SKM-1 treated with dmso at 0.1 percent for 144 hours (cell line): ENCODE data around the gene CIAO2B.
"Not testable (repeated sequence)": the region's sequence is repeated elsewhere in the genome, so short reads cannot be mapped to it uniquely, and the experiment has no call there.

Experiments used
- DNase-seq: peaks from one replicate; lab custom pipeline; 2025; ENCODE audit not compliant: unreplicated experiment; lab: John Stamatoyannopoulos, UW

The CIAO2B gene

DNA sequence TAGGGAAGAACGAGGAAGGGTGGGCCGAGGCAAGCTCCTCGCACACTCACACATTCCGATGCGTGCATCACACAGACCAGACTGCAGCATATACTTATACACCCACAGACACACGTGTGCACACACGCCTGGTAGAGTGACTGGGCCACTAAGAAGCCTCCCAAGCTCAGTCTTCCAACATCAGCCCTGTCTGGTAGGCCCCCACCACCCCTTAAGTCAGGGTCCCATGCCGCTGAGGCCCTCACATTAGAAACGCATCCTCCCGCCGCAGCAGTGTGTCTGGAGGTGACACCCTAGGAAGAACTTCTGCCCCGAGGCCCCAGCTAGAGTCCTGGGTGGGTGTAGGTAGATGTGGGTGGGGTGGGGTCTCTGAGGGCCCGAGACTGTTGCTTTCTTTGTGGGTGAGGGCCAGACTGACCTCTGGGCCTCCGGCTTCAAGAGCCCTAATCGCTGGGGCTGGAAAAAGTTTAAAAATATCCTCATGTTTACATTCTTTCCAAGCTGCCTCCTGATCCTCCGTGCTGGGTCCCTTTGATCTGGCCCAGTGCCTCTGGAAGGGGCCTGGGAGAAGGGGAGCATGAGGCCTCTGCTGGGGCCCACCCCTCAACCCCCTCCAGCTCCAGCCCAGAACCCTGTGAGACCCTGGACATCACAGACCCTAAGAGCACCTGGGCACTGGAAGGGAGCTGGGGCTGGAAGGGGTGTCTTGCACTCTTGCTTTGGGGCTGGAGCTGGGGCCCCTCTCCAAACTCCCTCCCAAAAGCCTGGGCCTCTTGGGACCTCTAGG, 29.2 kb downstream of the CIAO2B start:
- DNase-seq: no peak

- DNase-seq: no peak
Measured at GRCh38 chr16:66904428-66904845, 29.8 kb downstream of the CIAO2B start.

GRCh38 chr16:66903544-66904427, 30.4 kb downstream of the CIAO2B start:
- no peak for DNase-seq

DNA sequence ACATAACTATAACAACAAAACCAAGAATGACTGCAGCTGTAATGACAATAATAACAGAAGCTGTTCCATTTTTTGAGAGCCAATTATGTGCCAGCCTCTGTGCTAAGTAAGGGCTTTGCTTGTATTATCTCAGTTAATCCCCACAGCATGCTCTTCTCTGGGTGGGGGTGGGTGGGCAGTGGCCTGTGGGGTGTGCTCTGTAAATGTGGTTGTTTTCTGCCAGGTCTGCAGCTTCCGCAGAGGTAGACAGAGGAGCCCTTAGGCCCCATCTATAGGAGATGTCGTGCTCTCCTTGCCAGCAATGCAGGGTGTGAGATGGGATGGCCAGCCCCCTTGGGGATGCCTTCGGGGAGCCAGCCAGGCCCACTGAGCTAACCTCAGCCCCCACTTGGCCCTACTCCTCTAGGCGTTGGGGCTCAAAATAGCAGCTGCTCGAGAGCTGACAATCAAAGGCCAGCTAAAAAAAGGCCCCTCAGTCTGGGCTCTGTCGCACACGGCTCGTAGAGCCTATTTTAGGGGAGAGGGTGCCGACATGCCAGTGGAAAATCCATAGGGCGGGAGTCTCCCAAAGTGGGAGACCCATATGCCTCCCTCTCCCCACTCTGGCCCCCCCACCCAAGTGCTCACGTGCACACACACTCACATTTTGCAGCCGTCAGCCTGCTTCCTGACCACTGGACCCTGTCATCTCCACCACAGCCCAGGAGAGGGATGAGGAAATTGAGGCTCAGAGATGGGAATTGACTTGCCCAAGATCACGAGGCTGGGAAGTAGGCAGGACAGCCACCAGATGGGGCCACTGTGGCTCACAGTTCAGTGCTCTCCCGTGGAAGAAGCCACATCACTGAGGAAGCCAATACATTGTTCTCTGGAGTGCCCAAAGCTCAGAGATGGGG, 31.3 kb downstream of the CIAO2B start:
- DNase-seq: no peak

- no peak for DNase-seq
Measured at GRCh38 chr16:66901626-66902025, 32.6 kb downstream of the CIAO2B start.

GRCh38 chr16:66900721-66901441, 33.3 kb downstream of the CIAO2B start:
- DNase-seq: no peak

DNA sequence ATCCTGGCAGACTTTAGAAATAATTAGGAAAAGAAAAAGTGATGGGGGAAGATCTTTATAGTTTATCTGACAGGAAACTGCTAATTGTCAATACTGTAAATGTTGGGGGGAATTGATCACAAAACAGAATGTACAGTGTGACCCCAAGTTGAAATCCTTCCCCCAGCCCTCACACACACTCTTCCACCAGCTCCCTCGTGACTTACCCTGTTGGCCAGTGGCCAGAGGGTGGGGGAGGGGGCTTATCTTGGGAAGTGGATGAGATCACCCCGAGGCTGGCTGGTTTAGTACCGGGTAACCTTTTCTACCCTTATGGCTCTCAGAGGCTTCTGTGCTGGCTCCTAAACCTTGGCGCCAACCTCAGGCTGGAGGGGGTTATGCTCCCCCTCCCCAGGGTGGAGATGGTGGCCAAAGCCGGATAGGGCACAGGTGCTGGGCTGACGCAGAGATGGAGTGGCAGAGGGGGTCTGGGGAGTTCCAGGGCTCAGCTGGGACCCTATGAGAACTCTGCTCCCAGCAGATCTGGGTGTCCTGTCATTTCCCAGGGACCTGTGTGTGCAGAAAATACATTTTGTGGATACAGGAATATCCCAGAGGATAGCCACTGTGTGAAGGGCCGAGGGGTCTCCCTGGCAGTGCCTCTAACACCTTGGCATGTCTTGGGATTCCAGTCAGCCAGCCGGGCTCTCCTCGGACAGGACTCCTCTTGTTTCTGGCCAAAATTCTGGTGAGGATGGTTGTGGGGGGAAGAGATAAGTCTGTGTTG, 34.1 kb downstream of the CIAO2B start:
- no peak for DNase-seq

DNA sequence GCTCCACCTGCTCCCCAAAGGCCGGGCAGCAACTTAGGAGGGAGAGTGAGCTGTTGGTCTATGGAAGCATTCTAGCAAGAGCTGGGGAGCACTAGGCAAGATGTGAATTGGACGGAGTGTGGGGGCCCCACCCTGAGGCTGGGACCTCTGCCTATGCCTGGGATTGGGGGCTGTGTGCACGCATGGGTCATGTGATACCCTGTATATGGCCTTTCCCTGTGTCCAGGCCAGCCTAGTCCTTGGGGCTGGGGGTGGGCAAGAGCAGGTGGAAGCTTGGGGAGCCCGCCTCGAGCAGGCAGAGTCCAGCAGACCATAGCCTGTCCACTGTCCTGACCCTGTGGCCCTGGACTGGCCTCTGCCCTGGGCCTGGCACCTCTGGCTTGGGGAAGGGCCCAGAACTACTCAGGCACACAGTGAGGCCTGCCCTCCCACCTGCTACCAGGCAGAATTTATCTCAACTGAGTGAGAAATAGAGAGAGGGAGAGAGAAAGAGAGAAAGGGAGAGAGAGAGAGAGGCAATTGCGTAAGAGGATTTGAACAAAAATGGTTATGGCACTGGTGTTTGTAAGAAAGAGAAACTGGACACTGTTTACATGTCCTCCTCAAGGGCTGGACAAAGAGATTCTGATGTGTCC, 34.8 kb downstream of the CIAO2B start:
- DNase-seq: peak; percentile 6

- DNase-seq: no peak
Measured at GRCh38 chr16:66898933-66899309, 35.3 kb downstream of the CIAO2B start.

DNA sequence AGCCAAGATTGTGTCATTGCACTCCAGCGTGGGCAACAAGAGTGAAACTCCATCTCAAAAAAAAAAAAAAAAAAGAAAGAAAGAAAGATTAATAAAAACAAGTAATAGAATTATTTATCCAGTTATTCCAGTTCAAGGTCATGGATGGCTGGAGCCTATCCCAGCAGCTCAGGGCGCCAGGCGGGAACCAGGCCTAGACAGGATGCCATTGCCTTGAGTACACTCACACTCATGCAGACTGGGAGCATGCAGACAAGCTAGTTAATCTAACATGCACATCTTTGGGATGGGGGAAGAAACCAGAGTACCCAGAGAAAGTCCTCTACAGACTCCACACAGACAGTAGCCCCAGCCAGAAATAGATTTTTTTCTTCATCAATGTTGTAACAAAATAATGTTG, 36.0 kb downstream of the CIAO2B start:
- DNase-seq: no peak

DNA sequence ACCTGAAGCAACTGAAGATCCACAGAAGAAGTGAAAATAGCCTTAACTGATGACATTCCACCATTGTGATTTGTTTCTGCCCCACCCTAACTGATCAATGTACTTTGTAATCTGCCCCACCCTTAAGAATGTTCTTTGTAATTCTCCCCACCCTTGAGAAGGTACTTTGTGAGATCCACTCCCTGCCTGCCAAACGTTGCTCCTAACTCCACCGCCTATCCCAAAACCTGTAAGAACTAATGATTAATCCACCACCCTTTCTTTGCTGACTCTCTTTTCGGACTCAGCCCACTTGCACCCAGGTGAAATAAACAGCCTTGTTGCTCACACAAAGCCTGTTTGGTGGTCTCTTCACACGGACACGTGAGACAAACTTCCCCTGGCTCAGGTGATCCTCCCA, 37.5 kb downstream of the CIAO2B start:
- not testable (repeated sequence) for DNase-seq

GRCh38 chr16:66895999-66896398, 38.2 kb downstream of the CIAO2B start:
- DNase-seq: no peak

GRCh38 chr16:66895689-66895979, 38.6 kb downstream of the CIAO2B start:
- no peak for DNase-seq

GRCh38 chr16:66894948-66895688, 39.1 kb downstream of the CIAO2B start:
- DNase-seq: peak; percentile 52

- DNase-seq: no peak
Measured at GRCh38 chr16:66894055-66894454, 40.1 kb downstream of the CIAO2B start.

DNA sequence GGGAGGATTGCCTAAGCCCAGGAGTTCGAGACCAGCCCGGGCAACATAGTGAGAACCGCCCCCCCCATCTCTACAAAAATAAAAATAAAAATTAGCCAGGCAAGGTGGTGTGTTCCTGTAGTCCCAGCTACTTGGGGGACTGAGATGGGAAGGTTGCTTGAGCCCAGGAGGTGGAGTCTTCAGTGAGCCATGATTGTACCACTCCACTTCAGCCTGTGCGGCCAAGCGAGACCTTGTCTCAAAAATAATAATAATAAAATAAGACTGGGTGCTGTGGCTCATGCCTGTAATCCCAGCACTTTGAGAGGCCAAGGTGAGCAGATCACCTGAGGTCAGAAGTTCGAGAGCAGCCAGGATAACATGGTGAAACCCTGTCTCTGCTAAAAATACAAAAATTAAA, 42.4 kb downstream of the CIAO2B start:
- no peak for DNase-seq

GRCh38 chr16:66891360-66891759, 42.8 kb downstream of the CIAO2B start:
- DNase-seq: no peak

DNA sequence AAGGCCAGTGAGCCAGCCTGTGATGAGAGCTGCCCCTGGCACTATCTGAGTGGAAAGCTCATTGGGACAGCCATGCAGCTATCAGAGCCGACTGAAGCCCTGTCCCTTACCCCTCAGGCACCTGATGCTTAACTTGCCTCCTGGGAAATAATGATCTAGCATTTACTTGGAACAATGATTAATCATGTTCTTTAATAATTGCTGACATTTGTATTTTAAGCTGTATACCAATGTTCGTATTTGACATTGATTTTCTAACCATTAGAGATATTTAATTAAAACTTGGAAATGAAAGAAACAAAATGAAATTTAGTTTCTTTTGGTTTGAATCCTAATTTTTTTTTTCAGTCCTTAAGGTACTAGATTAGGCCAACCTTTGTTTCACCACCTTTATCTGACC, 43.4 kb downstream of the CIAO2B start:
- DNase-seq: no peak

- no peak for DNase-seq
Measured at GRCh38 chr16:66889622-66890021, 44.6 kb downstream of the CIAO2B start.
